Esophagus muscularis mucosa (tissue), 4 donors: ENCODE measurements around the gene TMEM33. TPM values are rescaled to one million over a fixed set of nuclear protein-coding genes. Genes with fewer than 3 reads are reported as not detected.
"Not testable (repeated sequence)": the region's sequence is repeated elsewhere in the genome, so short reads cannot be mapped to it uniquely, and the experiment has no call there.

Experiments
- DNase-seq: peaks from one replicate; pipeline ENCODE4 v3.0.0-alpha.2; 2017; ENCODE audit errors: extremely low spot score
- H3K27ac ChIP-seq, 4 donors: fragments of 200-600 bp; sonication (generic); replicated peaks in 1 of 4; 1 replicate in 3 of 4; 2 replicates in 1 of 4; pipeline ENCODE4 v1.5.1; 2016 to 2019; ENCODE audit warnings: mild to moderate bottlenecking in 1 of 4
- H3K27me3 ChIP-seq, 4 donors: fragments of 200-600 bp; sonication (generic); one replicate each; pipeline versions ENCODE4 v1.5.1 to v1.6.0; 2016 to 2019
- H3K36me3 ChIP-seq, 4 donors: fragments of 200-600 bp; sonication (generic); one replicate each; pipeline ENCODE4 v1.5.1; 2016 to 2019
- H3K4me1 ChIP-seq, 4 donors: fragments of 200-600 bp; sonication (generic); one replicate each; pipeline ENCODE4 v1.5.1; 2016 to 2019
- H3K4me3 ChIP-seq, 4 donors: fragments of 200-600 bp; sonication (generic); 1 replicate in 2 of 4; 2 replicates in 2 of 4; pipeline ENCODE4 v1.5.1; 2016 to 2019; ENCODE audit warnings: mild to moderate bottlenecking in 4 of 4, moderate library complexity in 1 of 4
- H3K9me3 ChIP-seq, 4 donors: fragments of 200-600 bp; sonication (generic); 1 replicate in 3 of 4; 2 replicates in 1 of 4; pipeline ENCODE4 v1.5.1; 2016 to 2019
- CTCF ChIP-seq, 3 experiments: fragments of 200-600 bp in 2 of 3; fragments of 450-650 bp in 1 of 3; sonication (generic) in 2 of 3; IDR thresholded peaks; one replicate each; pipeline ENCODE4 v1.5.1; 2017 to 2019; ENCODE audit warnings: antibody characterized with exemption in 3 of 3, mild to moderate bottlenecking in 2 of 3, moderate library complexity in 1 of 3
- EP300 ChIP-seq: sonication (generic); formaldehyde crosslinking; IDR thresholded peaks from one replicate; pipeline ENCODE4 v1.6.1; 2017; ENCODE audit warnings: antibody characterized with exemption
- POLR2A ChIP-seq: fragments of 450-650 bp; IDR thresholded peaks from one replicate; pipeline ENCODE4 v1.6.1; 2017; ENCODE audit warnings: antibody characterized with exemption, moderate library complexity, mild to moderate bottlenecking, low read depth
- POLR2AphosphoS5 ChIP-seq, 2 donors: sonication (generic); formaldehyde crosslinking; IDR thresholded peaks; one replicate each; pipeline ENCODE4 v1.6.1; 2017; ENCODE audit warnings: antibody characterized with exemption in 2 of 2
- WGBS: methylation state at CpG from one replicate; pipeline ENCODE4 v1.1.5; 2018; 5-methylcytosine and 5-hydroxymethylcytosine counted together
- intact Hi-C: fragments of 100-400 bp; cut with DNase I; formaldehyde crosslinking; loops from one replicate; pipeline ENCODE4 v1.15.1; 2023
- total RNA-seq, 4 donors: library from RNA; depleted of rRNA; stranded (reverse); fragments of >200 nt; gene quantifications; one replicate each; pipeline versions ENCODE4 v1.1.0 to v1.2.1, GENCODE V29; 2016

The TMEM33 gene
- total RNA-seq, 4 donors from 2014 or later: 15.4 to 34.8 (median 26.3) TPM

GRCh38 chr4:41912546-41912945, 22.7 kb upstream of the TMEM33 start:
- no peaks in the 10 kb centered on the region for H3K9me3 ChIP-seq
- H3K27ac ChIP-seq: no peak overlapping the region
- no peaks in the 10 kb centered on the region for H3K36me3 ChIP-seq
- no peaks in the 10 kb centered on the region for H3K4me1 ChIP-seq
- 68% methylated on average over 5 of the region's 5 CpGs for WGBS
- intact Hi-C loops: no loop called here
- DNase-seq: no peak
- H3K4me3 ChIP-seq: no peak overlapping the region
- no peaks in the 10 kb centered on the region for H3K27me3 ChIP-seq
- TF ChIP-seq POLR2AphosphoS5 (IDR thresholded peaks at IDR 0.05): no peak
- no peak for TF ChIP-seq EP300
- TF ChIP-seq CTCF (IDR thresholded peaks at IDR 0.05): no peak
- no peak for TF ChIP-seq POLR2A

- H3K4me3 ChIP-seq: no peak overlapping the region
- intact Hi-C loops: no loop called here
- H3K36me3 ChIP-seq: no peaks in the 10 kb centered on the region
- H3K27me3 ChIP-seq: no peaks in the 10 kb centered on the region
- no peak overlapping the region for H3K27ac ChIP-seq
- no peak for DNase-seq
- TF ChIP-seq EP300 (no peak), POLR2AphosphoS5 (IDR thresholded peaks at IDR 0.05) (no peak), CTCF (IDR thresholded peaks at IDR 0.05) (no peak), POLR2A (no peak)
- no peaks in the 10 kb centered on the region for H3K4me1 ChIP-seq
- no peaks in the 10 kb centered on the region for H3K9me3 ChIP-seq
These were observed 21.7 kb upstream of the TMEM33 start for GRCh38 chr4:41913509-41913908.

GRCh38 chr4:41918278-41918677, 17.0 kb upstream of the TMEM33 start:
- intact Hi-C loops: no loop called here
- H3K36me3 ChIP-seq: no peaks in the 10 kb centered on the region
- H3K27ac ChIP-seq: no peak overlapping the region
- no peaks in the 10 kb centered on the region for H3K4me1 ChIP-seq
- H3K9me3 ChIP-seq: no peaks in the 10 kb centered on the region
- no peaks in the 10 kb centered on the region for H3K27me3 ChIP-seq
- no peak for DNase-seq
- WGBS: 66% methylated on average over 2 of the region's 2 CpGs
- no peak for TF ChIP-seq POLR2AphosphoS5 (IDR thresholded peaks at IDR 0.05)
- no peak for TF ChIP-seq CTCF (IDR thresholded peaks at IDR 0.05)
- no peak for TF ChIP-seq EP300
- no peak for TF ChIP-seq POLR2A
- H3K4me3 ChIP-seq: no peak overlapping the region

GRCh38 chr4:41920416-41920815, 14.8 kb upstream of the TMEM33 start:
- H3K36me3 ChIP-seq, intact Hi-C loops, H3K27me3 ChIP-seq, DNase-seq, H3K27ac ChIP-seq, H3K4me1 ChIP-seq, H3K9me3 ChIP-seq, H3K4me3 ChIP-seq: not testable (repeated sequence)
- 96% methylated on average over 2 of the region's 2 CpGs for WGBS

GRCh38 chr4:41921476-41921875, 13.8 kb upstream of the TMEM33 start:
- H3K4me1 ChIP-seq: no peaks in the 10 kb centered on the region
- DNase-seq: no peak
- H3K27me3 ChIP-seq: peaks cover 0 to 6% (median 0%) of the 10 kb centered on the region in 4 donors
- intact Hi-C loops: no loop called here
- TF ChIP-seq EP300: no peak
- H3K4me3 ChIP-seq: no peak overlapping the region
- H3K27ac ChIP-seq: no peak overlapping the region
- H3K9me3 ChIP-seq: no peaks in the 10 kb centered on the region
- no peaks in the 10 kb centered on the region for H3K36me3 ChIP-seq
- WGBS: 68% methylated on average over 4 of the region's 4 CpGs

GRCh38 chr4:41927796-41928499, 7.3 kb upstream of the TMEM33 start:
- peaks cover 0 to 6% (median 0%) of the 10 kb centered on the region in 4 donors for H3K27me3 ChIP-seq
- 83% methylated on average over 4 of the region's 4 CpGs for WGBS
- DNase-seq: no peak
- no peaks in the 10 kb centered on the region for H3K36me3 ChIP-seq
- H3K4me3 ChIP-seq: no peak overlapping the region
- no peaks in the 10 kb centered on the region for H3K9me3 ChIP-seq
- TF ChIP-seq POLR2A: no peak
- TF ChIP-seq POLR2AphosphoS5 (IDR thresholded peaks at IDR 0.05): no peak
- no peak for TF ChIP-seq CTCF (IDR thresholded peaks at IDR 0.05)
- no peak for TF ChIP-seq EP300
- intact Hi-C loops: no loop called here
- H3K27ac ChIP-seq: no peak overlapping the region
- no peaks in the 10 kb centered on the region for H3K4me1 ChIP-seq
